ENCODE data around the gene SAMD13.
A peak's percentile ranks its signal among the peaks of the same experiment; 100 is the strongest.

Gene SAMD13

GRCh38 chr1:84301004-84301784, at the start of gene SAMD13:
Gene SAMD13, plus strand, starts transcription at chr1:84301708. Its CDS starts 1,527 bp downstream, at chr1:84303235.
- peak in 1 of 3 donors; percentile 3 for DNase-seq (ENCODE audit: low read depth in 2 of 3, low spot score in 1 of 3)

- DNase-seq (ENCODE audit: low read depth in 2 of 3, low spot score in 1 of 3): no peak
Observed at GRCh38 chr1:84253036-84253435, 48.5 kb upstream of the SAMD13 start.

GRCh38 chr1:84253891-84254290, 47.6 kb upstream of the SAMD13 start:
- no peak for DNase-seq (ENCODE audit: low read depth in 2 of 3, low spot score in 1 of 3)

- DNase-seq (ENCODE audit: low read depth in 2 of 3, low spot score in 1 of 3): no peak
Observed at GRCh38 chr1:84254703-84255238, 46.7 kb upstream of the SAMD13 start.

GRCh38 chr1:84255582-84255981, 45.9 kb upstream of the SAMD13 start:
- no peak for DNase-seq (ENCODE audit: low read depth in 2 of 3, low spot score in 1 of 3)

GRCh38 chr1:84257617-84258016, 43.9 kb upstream of the SAMD13 start:
- no peak for DNase-seq (ENCODE audit: low read depth in 2 of 3, low spot score in 1 of 3)

GRCh38 chr1:84259376-84259775, 42.1 kb upstream of the SAMD13 start:
- DNase-seq (ENCODE audit: low read depth in 2 of 3, low spot score in 1 of 3): no peak

GRCh38 chr1:84259989-84260388, 41.5 kb upstream of the SAMD13 start:
- no peak for DNase-seq (ENCODE audit: low read depth in 2 of 3, low spot score in 1 of 3)

- DNase-seq (ENCODE audit: low read depth in 2 of 3, low spot score in 1 of 3): no peak
Observed at GRCh38 chr1:84260852-84261518, 40.5 kb upstream of the SAMD13 start.

- no peak for DNase-seq (ENCODE audit: low read depth in 2 of 3, low spot score in 1 of 3)
Observed at GRCh38 chr1:84264961-84265360, 36.5 kb upstream of the SAMD13 start.

- no peak for DNase-seq (ENCODE audit: low read depth in 2 of 3, low spot score in 1 of 3)
Observed at GRCh38 chr1:84265867-84266266, 35.6 kb upstream of the SAMD13 start.

- DNase-seq (ENCODE audit: low read depth in 2 of 3, low spot score in 1 of 3): no peak
Observed at GRCh38 chr1:84266748-84267147, 34.8 kb upstream of the SAMD13 start.

GRCh38 chr1:84267476-84267875, 34.0 kb upstream of the SAMD13 start:
- DNase-seq (ENCODE audit: low read depth in 2 of 3, low spot score in 1 of 3): no peak

GRCh38 chr1:84268346-84268745, 33.2 kb upstream of the SAMD13 start:
- DNase-seq (ENCODE audit: low read depth in 2 of 3, low spot score in 1 of 3): no peak

- no peak for DNase-seq (ENCODE audit: low read depth in 2 of 3, low spot score in 1 of 3)
Observed at GRCh38 chr1:84269306-84269705, 32.2 kb upstream of the SAMD13 start.

- no peak for DNase-seq (ENCODE audit: low read depth in 2 of 3, low spot score in 1 of 3)
Observed at GRCh38 chr1:84271441-84272151, 29.9 kb upstream of the SAMD13 start.

GRCh38 chr1:84272401-84272800, 29.1 kb upstream of the SAMD13 start:
- DNase-seq (ENCODE audit: low read depth in 2 of 3, low spot score in 1 of 3): no peak

GRCh38 chr1:84277343-84278059, 24.0 kb upstream of the SAMD13 start:
- no peak for DNase-seq (ENCODE audit: low read depth in 2 of 3, low spot score in 1 of 3)

- DNase-seq (ENCODE audit: low read depth in 2 of 3, low spot score in 1 of 3): no peak
Observed at GRCh38 chr1:84278905-84279304, 22.6 kb upstream of the SAMD13 start.

- DNase-seq (ENCODE audit: low read depth in 2 of 3, low spot score in 1 of 3): no peak
Observed at GRCh38 chr1:84280912-84281311, 20.6 kb upstream of the SAMD13 start.

- no peak for DNase-seq (ENCODE audit: low read depth in 2 of 3, low spot score in 1 of 3)
Observed at GRCh38 chr1:84282780-84283333, 18.7 kb upstream of the SAMD13 start.
